Measurements from ENCODE around the gene ID4. TPM values are rescaled to one million over a fixed set of nuclear protein-coding genes. Genes with fewer than 3 reads are reported as not detected.

Gene ID4
- total RNA-seq, 4 donors from 2014 or later: 5.7 to 54.7 (median 9.7) TPM

DNA sequence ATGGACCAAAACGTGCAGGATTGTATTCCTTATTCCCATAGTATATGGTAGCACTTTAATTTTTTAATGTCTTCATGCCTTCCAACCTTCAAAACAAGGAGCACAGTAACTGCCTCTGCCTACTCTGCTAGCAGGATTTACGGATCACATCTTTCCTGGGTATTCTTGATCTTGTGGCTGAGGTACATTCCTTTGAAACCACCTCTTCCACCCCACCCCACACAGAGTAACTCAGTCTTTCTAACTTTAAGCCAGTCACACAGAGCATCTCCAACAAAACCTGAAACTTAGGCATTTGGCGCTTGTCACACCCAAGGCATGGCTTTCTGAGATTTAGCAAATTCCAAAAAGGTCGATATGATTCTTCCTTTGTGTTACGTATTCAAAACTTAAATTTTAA is 2.3 kb upstream of the ID4 start:
- DNase-seq: no peak
- no peak for TF ChIP-seq POLR2AphosphoS5 (IDR thresholded peaks at IDR 0.05)
- TF ChIP-seq, protein P1, sequence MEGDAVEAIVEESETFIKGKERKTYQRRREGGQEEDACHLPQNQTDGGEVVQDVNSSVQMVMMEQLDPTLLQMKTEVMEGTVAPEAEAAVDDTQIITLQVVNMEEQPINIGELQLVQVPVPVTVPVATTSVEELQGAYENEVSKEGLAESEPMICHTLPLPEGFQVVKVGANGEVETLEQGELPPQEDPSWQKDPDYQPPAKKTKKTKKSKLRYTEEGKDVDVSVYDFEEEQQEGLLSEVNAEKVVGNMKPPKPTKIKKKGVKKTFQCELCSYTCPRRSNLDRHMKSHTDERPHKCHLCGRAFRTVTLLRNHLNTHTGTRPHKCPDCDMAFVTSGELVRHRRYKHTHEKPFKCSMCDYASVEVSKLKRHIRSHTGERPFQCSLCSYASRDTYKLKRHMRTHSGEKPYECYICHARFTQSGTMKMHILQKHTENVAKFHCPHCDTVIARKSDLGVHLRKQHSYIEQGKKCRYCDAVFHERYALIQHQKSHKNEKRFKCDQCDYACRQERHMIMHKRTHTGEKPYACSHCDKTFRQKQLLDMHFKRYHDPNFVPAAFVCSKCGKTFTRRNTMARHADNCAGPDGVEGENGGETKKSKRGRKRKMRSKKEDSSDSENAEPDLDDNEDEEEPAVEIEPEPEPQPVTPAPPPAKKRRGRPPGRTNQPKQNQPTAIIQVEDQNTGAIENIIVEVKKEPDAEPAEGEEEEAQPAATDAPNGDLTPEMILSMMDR (IDR thresholded peaks at IDR 0.05): no peak
- no peak for TF ChIP-seq POLR2A (IDR thresholded peaks at IDR 0.05)
- no peak for TF ChIP-seq EP300 (IDR thresholded peaks at IDR 0.05; ENCODE audit: low read depth)
- intact Hi-C loops (cut with DNase I; ENCODE audit: low total_unique reads): loop anchor here (5.0 kb wide), 1 partner anchor 33 kb away; no protein-coding TSS in a partner anchor
- Histone ChIP-seq H3K27ac (no peak overlapping the region), H3K4me3 (no peak overlapping the region), H3K9me3 (no peaks in the 10 kb centered on the region), H3K27me3 (peaks cover 39% of the 10 kb centered on the region), H3K36me3 (no peaks in the 10 kb centered on the region), H3K4me1 (peaks cover 0 to 14% (median 3%) of the 10 kb centered on the region in 4 donors)
- in situ Hi-C loops (cut with MboI; ENCODE audit: low pct_ligation_motif_present in 1 of 4, low pct_unique_long_range_greater_than_20kb in 1 of 4, low sequenced_read_pairs in 3 of 4): no loop called here
- WGBS, 2 donors (ENCODE audit: low coverage in 1 of 2): 64 to 72% methylated on average over 5 of the region's 5 CpGs

DNA sequence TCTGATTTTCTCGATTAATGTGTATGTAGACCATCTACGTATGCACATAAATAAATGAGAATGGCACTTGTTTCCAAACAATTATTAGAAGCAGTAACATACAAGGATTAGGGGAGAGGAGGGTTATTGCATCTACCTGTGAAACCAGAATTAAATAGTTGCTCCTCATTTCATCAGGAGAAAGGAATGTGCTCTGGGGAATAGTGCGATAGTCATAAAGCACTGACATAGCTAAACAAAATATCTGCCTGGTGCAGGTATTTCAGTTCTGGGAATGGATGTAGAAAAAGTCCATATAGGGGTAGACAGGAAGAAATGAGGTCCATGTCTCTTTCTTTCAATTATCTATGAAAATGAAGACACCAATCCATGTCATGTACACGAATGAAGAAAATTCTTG is 1.6 kb upstream of the ID4 start:
- Histone ChIP-seq H3K27ac (no peak overlapping the region), H3K27me3 (peaks cover 46% of the 10 kb centered on the region), H3K9me3 (no peaks in the 10 kb centered on the region), H3K36me3 (no peaks in the 10 kb centered on the region), H3K4me3 (no peak overlapping the region), H3K4me1 (peaks cover 0 to 15% (median 3%) of the 10 kb centered on the region in 4 donors)
- intact Hi-C loops (cut with DNase I; ENCODE audit: low total_unique reads) (loop anchor here (5.0 kb wide), 1 partner anchor 33 kb away; no protein-coding TSS in a partner anchor), in situ Hi-C loops (cut with MboI; ENCODE audit: low pct_ligation_motif_present in 1 of 4, low pct_unique_long_range_greater_than_20kb in 1 of 4, low sequenced_read_pairs in 3 of 4) (no loop called here)
- TF ChIP-seq EP300 (IDR thresholded peaks at IDR 0.05; ENCODE audit: low read depth) (no peak), POLR2A (IDR thresholded peaks at IDR 0.05) (no peak)
- DNase-seq: no peak
- WGBS, 2 donors (ENCODE audit: low coverage in 1 of 2): 94% methylated on average over 4 of the region's 4 CpGs

GRCh38 chr6:19837511-19838441 is 606 bp downstream of the ID4 start:
- WGBS, 2 donors (ENCODE audit: low coverage in 1 of 2): 7 to 14% methylated on average over 3 to 66 of the region's 122 CpGs
- peaks cover 51% of the 10 kb centered on the region for H3K27me3 ChIP-seq
- intact Hi-C loops (cut with DNase I; ENCODE audit: low total_unique reads): loop anchor here (5.0 kb wide), 1 partner anchor 35 kb away; no protein-coding TSS in a partner anchor

GRCh38 chr6:19838442-19839236 is 1.5 kb downstream of the ID4 start:
- Histone ChIP-seq H3K36me3 (no peaks in the 10 kb centered on the region), H3K27ac (peak overlapping the region; percentile 84 to 90 (median 87)), H3K27me3 (peaks cover 51% of the 10 kb centered on the region), H3K4me1 (peaks cover 0 to 15% (median 3%) of the 10 kb centered on the region in 4 donors), H3K9me3 (no peaks in the 10 kb centered on the region), H3K4me3 (peak overlapping the region; percentile 48 to 63 (median 58))
- DNase-seq: peak; percentile 32
- TF ChIP-seq POLR2A (IDR thresholded peaks at IDR 0.05) (peak; percentile 21), EP300 (IDR thresholded peaks at IDR 0.05; ENCODE audit: low read depth) (no peak), POLR2AphosphoS5 (IDR thresholded peaks at IDR 0.05) (peak in 1 of 3 donors; percentile 5)
- 1 to 7% methylated on average over 3 to 47 of the region's 63 CpGs for WGBS, 2 donors (ENCODE audit: low coverage in 1 of 2)
- in situ Hi-C loops (cut with MboI; ENCODE audit: low pct_ligation_motif_present in 1 of 4, low pct_unique_long_range_greater_than_20kb in 1 of 4, low sequenced_read_pairs in 3 of 4) (no loop called here), intact Hi-C loops (cut with DNase I; ENCODE audit: low total_unique reads) (loop anchor here (5.0 kb wide), 1 partner anchor 36 kb away; no protein-coding TSS in a partner anchor)

More at GRCh38 chr6:19837511-19838441, 606 bp downstream of the ID4 start:
- Histone ChIP-seq H3K4me3 (peak overlapping the region; percentile 48 to 69 (median 60)), H3K36me3 (no peaks in the 10 kb centered on the region), H3K4me1 (peaks cover 0 to 15% (median 3%) of the 10 kb centered on the region in 4 donors), H3K27ac (peak overlapping the region; percentile 84 to 90 (median 87)), H3K9me3 (no peaks in the 10 kb centered on the region)
- in situ Hi-C loops (cut with MboI; ENCODE audit: low pct_ligation_motif_present in 1 of 4, low pct_unique_long_range_greater_than_20kb in 1 of 4, low sequenced_read_pairs in 3 of 4): no loop called here
- TF ChIP-seq POLR2A (IDR thresholded peaks at IDR 0.05) (no peak), EP300 (IDR thresholded peaks at IDR 0.05; ENCODE audit: low read depth) (no peak), POLR2AphosphoS5 (IDR thresholded peaks at IDR 0.05) (no peak)
- TF ChIP-seq, protein P1 (IDR thresholded peaks at IDR 0.05): no peak
- peak; percentile 24 for DNase-seq
